GM23338 (cell line): ENCODE measurements around the gene TRNP1.

Source experiments
- CREB1 ChIP-seq: fragments of 250-450 bp; sonication (Bioruptor Pico); IDR thresholded peaks from 2 replicates; pipeline ENCODE4 v1.5.0; 2020; ENCODE audit warnings: low read depth, mild to moderate bottlenecking, moderate library complexity
- CTCF ChIP-seq, 2 experiments: fragments of 200-600 bp in 1 of 2; sonication (generic) in 1 of 2; conservative IDR thresholded peaks; 2 replicates each; pipeline versions ENCODE4 v1.5.1 to v1.6.1; 2016 to 2017; ENCODE audit warnings: antibody characterized with exemption in 2 of 2, low read depth in 2 of 2, mild to moderate bottlenecking in 2 of 2, moderate library complexity in 1 of 2
- EZH2 ChIP-seq: fragments of 200-600 bp; sonication (generic); IDR thresholded peaks from one replicate; pipeline ENCODE4 v1.8.0; 2017; ENCODE audit warnings: antibody characterized with exemption, mild to moderate bottlenecking, low read depth; ENCODE audit not compliant: unreplicated experiment
- EZH2phosphoT487 ChIP-seq: fragments of 200-600 bp; sonication (generic); IDR thresholded peaks from one replicate; pipeline ENCODE4 v1.8.1; 2018; ENCODE audit warnings: antibody characterized with exemption; ENCODE audit not compliant: unreplicated experiment
- JUNB ChIP-seq: IDR thresholded peaks from one replicate; pipeline ENCODE4 v1.6.1; 2016; ENCODE audit warnings: antibody characterized with exemption; ENCODE audit not compliant: unreplicated experiment
- POLR2AphosphoS5 ChIP-seq: IDR thresholded peaks from 2 replicates; pipeline ENCODE4 v1.6.1; 2016; ENCODE audit warnings: antibody characterized with exemption, low read depth

GRCh38 chr1:26949926-26950319 lies 43.6 kb upstream of the TRNP1 start:
- TF ChIP-seq CTCF (conservative IDR thresholded peaks at IDR 0.05; ENCODE audit: low read depth in 2 of 2) (no peak), CREB1 (CRISPR knock-in tag) (no peak), EZH2 (no peak), EZH2phosphoT487 (no peak), POLR2AphosphoS5 (0 out of 2 replicates have a peak, but pooled peaks have one; percentile 12), JUNB (no peak)
